ENCODE results near the gene ZNF607.
"Not testable (repeated sequence)": the region's sequence is repeated elsewhere in the genome, so short reads cannot be mapped to it uniquely, and the experiment has no call there.

Gene ZNF607

DNA sequence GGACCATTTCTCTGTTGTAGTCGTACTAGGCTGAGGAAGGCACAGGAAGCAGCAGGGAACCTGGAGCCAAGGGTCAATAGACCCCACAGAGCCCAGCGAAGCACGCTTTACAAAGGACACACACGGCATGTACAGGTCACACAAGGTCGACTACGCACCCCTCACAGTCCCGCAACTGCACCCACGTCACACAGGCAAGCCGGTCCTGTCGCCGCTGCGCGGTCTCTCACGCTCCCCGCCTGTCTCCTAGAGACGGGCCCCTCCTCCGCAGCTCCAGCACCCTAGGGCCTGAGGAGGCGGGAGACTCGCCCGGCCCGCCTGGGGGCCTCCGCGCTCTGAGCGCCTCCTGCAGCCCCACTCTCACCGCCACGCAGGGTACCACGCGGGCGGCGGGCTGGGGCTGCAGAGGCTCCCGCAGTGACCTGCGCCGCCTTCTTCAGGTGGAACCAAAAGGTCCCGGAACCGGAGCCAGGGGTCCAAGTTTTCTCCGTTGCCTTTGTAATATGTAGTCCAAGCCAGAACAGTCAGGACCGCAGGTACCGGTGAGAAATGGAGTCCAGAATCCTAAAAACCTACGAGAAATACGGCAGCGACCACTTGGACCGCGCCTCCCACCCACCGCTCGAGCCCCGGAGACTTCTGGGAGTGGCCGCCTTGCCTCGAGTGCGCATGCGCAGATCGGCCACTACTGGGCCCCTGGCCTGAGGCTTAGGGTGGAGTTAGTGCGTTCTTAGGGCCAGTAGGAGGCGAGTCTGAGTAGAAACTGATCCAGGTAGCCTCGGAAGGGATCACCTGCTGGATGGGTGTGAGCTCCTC, at the start of gene ZNF607:
TSS of gene ZNF607 (minus strand) at position 651 of the 816 bp plus-strand sequence. CDS start 8,143 bp downstream, outside the sequence.
- DNase-seq = peak; percentile 19 to 91 (median 80)

- DNase-seq = no peak
Observed at GRCh38 chr19:37763488-37763887, 43.9 kb upstream of the ZNF607 start.

DNA sequence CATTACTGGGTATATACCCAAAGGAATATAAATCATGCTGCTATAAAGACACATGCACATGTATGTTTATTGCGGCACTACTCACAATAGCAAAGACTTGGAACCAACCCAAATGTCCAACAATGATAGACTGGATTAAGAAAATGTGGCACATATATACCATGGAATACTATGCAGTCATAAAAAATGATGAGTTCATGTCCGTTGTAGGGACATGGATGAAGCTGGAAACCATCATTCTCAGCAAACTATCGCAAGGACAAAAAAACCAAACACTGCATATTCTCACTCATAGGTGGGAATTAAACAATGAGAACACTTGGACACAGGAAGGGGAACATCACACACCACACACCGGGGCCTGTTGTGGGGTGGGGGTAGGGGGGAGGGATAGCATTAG, 38.1 kb upstream of the ZNF607 start:
- DNase-seq = not testable (repeated sequence)

GRCh38 chr19:37738371-37738770, 18.8 kb upstream of the ZNF607 start:
- no peak for DNase-seq

DNA sequence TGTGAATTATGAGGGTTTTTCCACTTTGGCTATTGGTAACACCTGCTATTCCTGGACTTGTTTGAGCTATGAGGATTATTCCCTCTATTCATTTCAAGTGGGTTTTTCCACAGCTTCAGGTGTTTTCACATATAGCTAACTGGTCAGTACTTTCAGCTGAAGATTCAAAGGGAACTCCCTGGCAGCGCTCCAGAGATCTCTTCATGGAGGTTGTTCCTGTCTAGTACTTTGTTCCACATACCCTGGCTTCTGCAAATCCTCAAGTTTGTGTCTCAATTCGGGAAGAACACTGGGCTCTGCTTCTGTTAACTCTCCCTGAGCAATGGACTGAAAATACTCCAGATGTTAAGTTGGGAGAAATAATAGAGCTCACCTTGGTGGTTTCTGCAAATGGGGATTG, 5.6 kb upstream of the ZNF607 start:
- DNase-seq = no peak

GRCh38 chr19:37719927-37720265, 335 bp upstream of the ZNF607 start:
- no peak for DNase-seq

DNA sequence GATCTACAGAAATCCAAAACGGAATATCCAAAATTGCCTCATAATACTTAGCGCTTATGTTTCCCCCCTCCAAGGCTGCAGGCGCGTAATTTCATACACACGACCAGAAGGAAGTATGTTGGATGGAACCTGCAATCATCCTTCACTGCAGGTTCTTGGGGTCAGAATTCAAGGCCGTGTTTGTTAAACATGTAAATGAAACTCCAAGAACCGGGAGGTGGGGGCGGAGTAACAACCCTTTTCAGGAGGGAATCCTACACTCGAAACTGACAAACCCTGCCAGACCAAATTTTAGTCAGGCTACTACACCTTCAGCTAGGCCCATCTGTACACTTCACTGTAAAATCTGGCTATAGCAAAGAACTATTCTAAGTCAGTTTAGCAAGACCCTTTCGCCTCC, 1.3 kb downstream of the ZNF607 start:
- peak in 1 of 14 donors; percentile 6 for DNase-seq

- no peak for DNase-seq
Observed at GRCh38 chr19:37716140-37716539, 3.4 kb downstream of the ZNF607 start.

GRCh38 chr19:37706052-37706605, 13.4 kb downstream of the ZNF607 start:
- DNase-seq = no peak

DNA sequence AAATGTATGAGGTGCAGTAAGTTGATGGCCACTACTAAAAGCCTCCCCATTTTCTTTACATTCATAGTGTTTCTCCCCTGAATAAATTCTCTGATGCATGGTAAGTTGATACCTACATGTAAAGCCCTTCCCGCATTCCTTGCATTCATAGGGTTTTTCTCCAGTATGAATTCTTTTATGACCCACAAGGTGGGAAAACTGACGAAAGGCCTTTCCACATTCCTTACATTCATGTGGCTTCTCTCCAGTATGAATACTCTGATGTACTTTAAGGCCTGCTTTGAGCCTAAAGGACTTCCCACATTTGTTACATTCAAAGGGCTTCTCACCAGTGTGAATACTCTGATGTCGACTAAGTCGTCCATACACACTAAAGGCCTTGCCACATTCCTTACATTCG, 20.5 kb downstream of the ZNF607 start:
- DNase-seq = no peak

- no peak for DNase-seq
Observed at GRCh38 chr19:37698216-37698615, 21.3 kb downstream of the ZNF607 start.

GRCh38 chr19:37695144-37695899, 24.2 kb downstream of the ZNF607 start:
- DNase-seq = no peak

DNA sequence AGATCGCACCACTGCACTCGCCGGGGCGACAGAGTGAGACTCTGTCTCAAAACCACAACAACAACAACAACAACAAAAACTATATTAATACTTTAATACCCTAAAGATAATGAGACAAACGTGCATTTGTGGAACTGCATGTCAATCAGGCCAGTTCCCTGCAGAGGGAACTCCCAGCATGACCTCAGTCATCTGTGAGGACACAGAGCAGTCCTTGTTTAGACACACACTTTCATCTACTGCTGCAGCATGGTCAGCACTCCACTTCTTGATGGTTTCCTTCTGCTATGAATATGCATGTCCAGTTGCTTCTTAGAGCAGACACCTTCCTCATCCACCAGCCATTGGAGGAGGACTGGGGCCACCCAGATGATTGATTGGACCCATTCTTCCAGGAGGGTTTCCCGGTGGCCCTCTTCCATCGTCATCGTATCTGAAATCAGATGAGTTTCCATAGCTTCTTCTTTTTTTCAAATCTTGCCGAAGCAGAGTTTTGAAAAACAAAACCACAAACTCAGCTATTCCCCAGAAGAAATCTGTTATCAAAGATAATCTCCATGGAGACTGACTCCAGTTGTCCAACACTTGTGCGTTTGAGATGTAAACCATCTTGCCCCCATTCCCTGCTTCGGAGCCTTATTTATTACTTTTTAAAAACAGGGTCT, 26.5 kb downstream of the ZNF607 start:
- DNase-seq = peak in 7 of 14 donors; percentile 2 to 19 (median 4)

- DNase-seq = peak; percentile 43 to 90 (median 78)
Observed at GRCh38 chr19:37691881-37692504, 27.6 kb downstream of the ZNF607 start.

GRCh38 chr19:37683520-37683919, 36.0 kb downstream of the ZNF607 start:
- DNase-seq = no peak

GRCh38 chr19:37669450-37669914, 50.1 kb downstream of the ZNF607 start:
- DNase-seq = no peak

GRCh38 chr19:37657157-37657556, 62.4 kb downstream of the ZNF607 start:
- not testable (repeated sequence) for DNase-seq

- peak; percentile 26 to 94 (median 88) for DNase-seq
Observed at GRCh38 chr19:37655689-37656371, 63.7 kb downstream of the ZNF607 start.

DNA sequence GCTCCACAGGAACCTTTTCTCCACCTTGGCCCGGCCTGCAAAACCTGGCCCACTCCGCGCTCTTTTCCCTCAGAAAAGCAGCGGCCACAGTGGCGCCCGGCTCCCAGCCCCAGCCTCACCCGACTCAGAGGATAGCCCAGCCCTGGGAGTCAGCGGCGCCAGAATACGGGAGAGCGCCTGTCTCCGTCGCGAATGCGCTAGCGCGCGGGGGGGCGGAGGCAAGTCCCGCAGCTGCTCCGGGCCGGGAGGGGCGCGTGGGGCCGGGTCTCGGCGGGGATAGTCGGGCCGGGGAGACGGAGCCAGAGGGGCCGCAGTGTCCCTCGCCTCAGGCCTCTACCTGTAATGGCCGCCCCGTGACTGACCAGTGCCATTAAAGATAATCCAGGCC, 64.3 kb downstream of the ZNF607 start, which contains the start of gene ZFP30:
TSS of gene ZFP30 (minus strand) at position 165 of the 388 bp plus-strand sequence. CDS start 7,643 bp downstream, outside the sequence.
- DNase-seq = peak; percentile 41 to 96 (median 88)

DNA sequence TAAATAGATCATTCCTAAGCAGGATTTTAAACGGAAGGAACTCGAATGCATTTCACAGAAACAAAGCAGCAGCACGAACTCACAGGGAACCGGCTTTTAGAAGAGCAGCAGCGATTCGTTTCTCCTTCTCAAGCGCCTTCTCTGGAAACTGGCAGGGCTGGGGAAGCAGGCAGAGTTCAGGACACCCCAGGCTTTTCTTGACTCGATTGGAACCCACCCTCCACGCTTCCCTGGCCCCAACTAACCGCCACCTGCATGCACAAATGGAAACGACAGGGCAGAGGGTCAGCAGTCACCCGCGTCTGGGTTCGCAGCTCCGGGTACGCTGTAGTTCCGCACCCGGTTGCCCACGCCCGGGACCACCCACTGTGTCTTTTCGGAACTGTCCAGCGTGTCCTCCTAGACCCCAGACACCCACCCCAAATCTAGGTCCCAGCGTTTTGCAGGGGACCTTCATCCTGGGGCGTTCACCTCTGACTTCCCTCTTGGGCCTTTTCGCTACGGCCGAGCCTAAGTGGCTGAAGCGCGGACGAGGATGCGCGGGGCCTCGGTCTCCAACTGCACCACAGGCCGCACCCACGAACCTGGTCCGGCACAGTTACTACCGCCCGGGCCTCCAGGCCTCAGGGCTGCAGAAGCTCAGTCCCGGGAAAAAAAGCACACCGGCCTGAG, 64.8 kb downstream of the ZNF607 start:
- DNase-seq = peak in 11 of 14 donors; percentile 35 to 71 (median 62)

DNA sequence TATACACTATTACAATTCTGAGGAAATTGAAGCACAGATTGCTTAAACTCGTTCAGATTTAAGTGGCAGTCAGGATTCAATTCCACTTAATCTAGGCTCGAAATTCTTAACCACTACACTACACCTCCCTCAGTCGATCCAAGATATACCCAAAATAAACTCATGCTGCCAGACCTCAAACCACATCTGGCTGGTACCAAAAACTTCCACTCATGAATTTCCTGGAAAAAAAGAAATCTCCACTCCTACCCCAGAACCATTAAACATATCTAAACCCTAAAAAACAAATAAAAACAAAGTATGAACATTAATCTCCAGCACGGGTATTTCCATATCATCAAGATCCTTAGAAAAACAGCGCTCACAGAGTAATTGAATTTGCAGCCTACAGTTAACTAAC, 65.4 kb downstream of the ZNF607 start:
- no peak for DNase-seq

All from C1 segment of cervical spinal cord (tissue), 14 donors.